ENCODE data around the gene IRF2BP1.

Gene IRF2BP1

GRCh38 chr19:45863335-45863839, 22.6 kb downstream of the IRF2BP1 start:
- DNase-seq (ENCODE audit: low read depth in 2 of 2): no peak

DNA sequence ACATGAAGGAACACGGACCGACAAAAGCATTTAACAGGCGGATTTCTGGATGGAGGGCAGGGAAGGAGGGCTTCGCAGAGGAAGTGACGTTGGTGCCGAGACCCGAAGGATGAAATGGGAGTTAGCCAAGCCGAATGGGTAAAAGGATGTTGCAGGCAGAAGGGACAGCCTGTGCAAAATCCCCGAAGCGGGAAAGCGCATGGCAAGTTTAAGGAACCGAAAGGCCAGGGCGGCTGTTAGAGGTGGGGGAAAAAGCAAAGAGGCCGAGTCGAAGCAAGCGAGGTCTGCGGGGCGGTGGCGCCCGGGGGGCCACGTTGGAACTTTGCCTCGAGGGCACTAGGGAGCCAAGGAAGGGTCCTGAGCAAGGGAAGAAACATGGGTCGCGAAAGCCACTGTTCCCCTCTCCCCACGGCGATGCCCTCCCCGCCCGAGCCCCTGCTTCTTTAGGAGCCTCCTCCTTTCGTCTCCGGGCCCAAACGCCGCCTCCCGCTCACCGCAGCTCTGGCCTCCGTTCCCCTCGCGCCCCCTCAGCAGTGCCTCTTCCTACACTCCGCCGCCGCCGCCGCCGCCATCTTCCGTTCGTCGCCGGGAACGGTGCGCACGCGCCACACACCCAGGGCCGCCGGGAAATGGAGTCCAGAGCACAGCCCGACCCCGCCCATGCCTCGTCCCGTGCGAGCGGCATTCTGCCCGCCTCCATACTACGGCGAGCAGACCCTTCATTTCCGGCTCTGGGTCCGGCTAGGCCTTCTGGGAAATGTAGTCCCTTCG, 23.2 kb downstream of the IRF2BP1 start, which contains the start of gene SYMPK:
SYMPK (minus strand) TSS at position 584 of the 771 bp plus-strand sequence. CDS start 8,652 bp downstream, outside the sequence.
- peak; percentile 98 to 99 for DNase-seq (ENCODE audit: low read depth in 2 of 2)

GRCh38 chr19:45862271-45862563, 23.7 kb downstream of the IRF2BP1 start:
- DNase-seq (ENCODE audit: low read depth in 2 of 2): no peak

DNA sequence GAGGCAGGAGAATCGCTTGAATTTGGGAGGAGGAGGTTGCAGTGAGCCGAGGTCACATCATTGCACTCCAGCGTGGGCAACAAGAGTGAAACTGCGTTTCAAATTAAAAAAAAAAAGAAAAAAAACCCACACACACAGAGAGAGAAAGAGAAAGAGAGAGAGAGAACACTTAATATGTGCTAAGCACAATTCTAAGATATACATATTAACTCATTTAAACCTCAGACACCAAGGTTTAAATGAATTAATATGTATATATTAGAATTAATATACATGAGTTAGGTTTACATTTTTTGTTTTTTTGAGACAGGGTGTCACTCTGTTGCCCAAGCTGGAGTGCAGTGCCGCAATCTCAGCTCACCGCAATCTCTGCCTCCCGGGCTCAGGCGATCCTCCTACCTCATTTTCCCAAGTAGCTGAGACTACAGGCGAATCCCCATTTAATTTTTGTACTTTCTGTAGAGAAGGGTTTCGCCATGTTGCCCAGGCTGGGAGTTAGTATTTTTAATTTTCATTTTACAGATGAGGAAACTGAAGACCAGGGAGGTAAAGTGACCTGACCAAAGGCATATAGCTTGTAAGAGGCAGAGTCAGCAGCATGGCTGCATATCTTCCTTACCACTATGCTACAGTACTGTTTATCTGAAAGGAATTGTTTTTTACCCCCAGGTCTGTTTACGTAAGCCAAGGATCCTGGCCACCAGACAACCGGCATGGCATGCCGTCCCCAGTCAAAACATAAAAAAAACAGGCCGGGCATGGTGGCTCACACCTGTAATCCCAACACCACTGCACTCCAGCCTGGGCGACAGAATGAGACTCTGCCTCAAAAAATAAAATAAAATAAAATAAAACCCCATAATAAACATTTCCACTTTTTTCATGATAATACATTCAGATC, 25.3 kb downstream of the IRF2BP1 start:
- no peak for DNase-seq (ENCODE audit: low read depth in 2 of 2)

DNA sequence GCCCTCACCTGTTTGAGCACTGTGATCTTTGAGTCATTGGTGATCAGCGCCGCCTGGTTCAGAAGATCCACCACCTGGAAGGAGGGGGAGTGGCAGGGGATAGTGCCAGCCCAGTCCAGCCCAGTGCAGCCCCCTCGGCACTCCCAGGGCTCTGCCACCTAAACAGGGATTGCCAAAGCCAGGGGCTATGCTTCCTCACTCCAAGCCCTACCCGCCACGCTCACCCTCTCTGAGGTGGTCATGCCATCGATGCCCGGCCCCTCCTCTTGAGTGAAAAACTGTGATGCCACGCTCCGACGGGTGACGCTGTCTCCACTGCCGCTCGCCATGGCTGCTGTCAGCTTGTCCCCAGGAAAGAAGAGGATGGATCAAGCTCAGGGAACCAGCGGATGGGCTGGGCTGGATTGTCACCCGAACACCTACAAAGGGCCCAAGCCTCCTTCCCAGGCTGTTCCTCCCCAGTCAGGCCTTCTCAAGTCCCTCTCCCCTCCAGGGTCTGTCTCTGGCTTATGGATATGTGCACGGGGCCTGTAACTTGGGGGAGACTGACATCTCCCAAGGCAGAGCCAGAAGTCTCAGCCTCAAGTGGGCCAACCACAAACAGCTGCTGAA, 31.7 kb downstream of the IRF2BP1 start:
- DNase-seq (ENCODE audit: low read depth in 2 of 2): no peak

DNA sequence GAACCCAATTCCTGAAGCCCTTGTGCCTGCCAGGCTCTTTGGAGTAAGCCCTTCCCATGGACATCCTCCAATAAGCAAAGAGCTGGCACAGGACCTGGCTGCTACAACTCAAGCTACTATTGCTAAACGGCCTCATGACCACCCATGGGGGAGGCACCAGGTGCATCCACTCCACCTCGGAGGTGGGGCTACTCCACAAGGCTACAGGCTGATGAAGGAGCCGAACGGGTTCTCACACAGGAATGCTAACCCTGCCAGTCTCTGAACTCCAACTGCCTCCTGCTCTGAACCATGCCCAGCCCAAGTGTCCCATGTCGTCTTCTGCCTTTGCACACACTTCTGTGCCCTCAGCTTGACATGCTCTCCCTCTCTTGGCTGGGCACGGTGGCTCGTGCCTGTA, 33.0 kb downstream of the IRF2BP1 start:
- DNase-seq (ENCODE audit: low read depth in 2 of 2): no peak

- no peak for DNase-seq (ENCODE audit: low read depth in 2 of 2)
Measured at GRCh38 chr19:45852145-45852750, 33.7 kb downstream of the IRF2BP1 start.

GRCh38 chr19:45848922-45849321, 37.0 kb downstream of the IRF2BP1 start:
- DNase-seq (ENCODE audit: low read depth in 2 of 2): no peak

- no peak for DNase-seq (ENCODE audit: low read depth in 2 of 2)
Measured at GRCh38 chr19:45847663-45848062, 38.3 kb downstream of the IRF2BP1 start.

DNA sequence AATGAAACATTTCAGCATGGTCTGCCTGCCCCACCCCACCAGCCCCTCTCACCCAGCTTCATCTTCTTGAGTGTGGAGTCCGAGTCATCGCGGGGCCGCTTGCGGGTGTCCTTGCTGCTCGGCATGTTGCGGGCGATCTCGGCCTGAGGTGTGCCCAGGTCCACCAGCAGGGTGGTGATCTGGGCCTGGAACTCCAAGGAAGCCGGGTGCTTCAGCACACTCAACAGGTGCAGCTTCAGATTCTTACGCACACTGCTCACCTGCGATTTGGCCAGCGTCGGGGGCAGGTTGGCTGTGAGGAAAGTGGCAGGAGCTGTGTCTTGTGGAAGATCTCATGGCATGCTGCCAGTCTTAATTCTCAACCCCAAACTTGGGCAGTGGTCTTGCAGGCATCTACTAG, 43.7 kb downstream of the IRF2BP1 start:
- no peak for DNase-seq (ENCODE audit: low read depth in 2 of 2)

- DNase-seq (ENCODE audit: low read depth in 2 of 2): no peak
Measured at GRCh38 chr19:45834970-45835369, 51.0 kb downstream of the IRF2BP1 start.
